Activated CD8-positive, alpha-beta memory T cell treated with anti-CD3 and anti-CD28 coated beads, Interleukin-2, amount 50 U/mL, for 48 hours (primary cell): ENCODE results near the gene DNAH2.
"Not testable (repeated sequence)": the region's sequence is repeated elsewhere in the genome, so short reads cannot be mapped to it uniquely, and the experiment has no call there.

Experiments used
- DNase-seq: peaks from one replicate; pipeline ENCODE4 v3.0.0-alpha.2; 2020

The DNAH2 gene

DNA sequence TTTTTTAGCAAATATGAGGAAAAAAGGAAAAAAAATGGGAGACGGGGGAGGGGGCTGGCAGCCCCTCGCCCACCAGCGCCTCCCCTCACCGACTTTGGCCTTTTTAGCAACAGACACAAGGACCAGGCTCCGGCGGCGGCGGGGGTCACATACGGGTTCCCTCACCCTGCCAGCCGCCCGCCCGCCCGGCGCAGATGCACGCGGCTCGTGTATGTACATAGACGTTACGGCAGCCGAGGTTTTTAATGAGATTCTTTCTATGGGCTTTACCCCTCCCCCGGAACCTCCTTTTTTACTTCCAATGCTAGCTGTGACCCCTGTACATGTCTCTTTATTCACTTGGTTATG lies 136.1 kb downstream of the DNAH2 start:
- DNase-seq: no peak

DNA sequence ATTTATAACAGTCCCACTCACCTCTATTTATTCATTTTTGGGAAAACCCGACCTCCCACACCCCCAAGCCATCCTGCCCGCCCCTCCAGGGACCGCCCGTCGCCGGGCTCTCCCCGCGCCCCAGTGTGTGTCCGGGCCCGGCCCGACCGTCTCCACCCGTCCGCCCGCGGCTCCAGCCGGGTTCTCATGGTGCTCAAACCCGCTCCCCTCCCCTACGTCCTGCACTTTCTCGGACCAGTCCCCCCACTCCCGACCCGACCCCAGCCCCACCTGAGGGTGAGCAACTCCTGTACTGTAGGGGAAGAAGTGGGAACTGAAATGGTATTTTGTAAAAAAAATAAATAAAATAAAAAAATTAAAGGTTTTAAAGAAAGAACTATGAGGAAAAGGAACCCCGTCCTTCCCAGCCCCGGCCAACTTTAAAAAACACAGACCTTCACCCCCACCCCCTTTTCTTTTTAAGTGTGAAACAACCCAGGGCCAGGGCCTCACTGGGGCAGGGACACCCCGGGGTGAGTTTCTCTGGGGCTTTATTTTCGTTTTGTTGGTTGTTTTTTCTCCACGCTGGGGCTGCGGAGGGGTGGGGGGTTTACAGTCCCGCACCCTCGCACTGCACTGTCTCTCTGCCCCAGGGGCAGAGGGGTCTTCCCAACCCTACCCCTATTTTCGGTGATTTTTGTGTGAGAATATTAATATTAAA lies 136.7 kb downstream of the DNAH2 start:
- no peak for DNase-seq

DNA sequence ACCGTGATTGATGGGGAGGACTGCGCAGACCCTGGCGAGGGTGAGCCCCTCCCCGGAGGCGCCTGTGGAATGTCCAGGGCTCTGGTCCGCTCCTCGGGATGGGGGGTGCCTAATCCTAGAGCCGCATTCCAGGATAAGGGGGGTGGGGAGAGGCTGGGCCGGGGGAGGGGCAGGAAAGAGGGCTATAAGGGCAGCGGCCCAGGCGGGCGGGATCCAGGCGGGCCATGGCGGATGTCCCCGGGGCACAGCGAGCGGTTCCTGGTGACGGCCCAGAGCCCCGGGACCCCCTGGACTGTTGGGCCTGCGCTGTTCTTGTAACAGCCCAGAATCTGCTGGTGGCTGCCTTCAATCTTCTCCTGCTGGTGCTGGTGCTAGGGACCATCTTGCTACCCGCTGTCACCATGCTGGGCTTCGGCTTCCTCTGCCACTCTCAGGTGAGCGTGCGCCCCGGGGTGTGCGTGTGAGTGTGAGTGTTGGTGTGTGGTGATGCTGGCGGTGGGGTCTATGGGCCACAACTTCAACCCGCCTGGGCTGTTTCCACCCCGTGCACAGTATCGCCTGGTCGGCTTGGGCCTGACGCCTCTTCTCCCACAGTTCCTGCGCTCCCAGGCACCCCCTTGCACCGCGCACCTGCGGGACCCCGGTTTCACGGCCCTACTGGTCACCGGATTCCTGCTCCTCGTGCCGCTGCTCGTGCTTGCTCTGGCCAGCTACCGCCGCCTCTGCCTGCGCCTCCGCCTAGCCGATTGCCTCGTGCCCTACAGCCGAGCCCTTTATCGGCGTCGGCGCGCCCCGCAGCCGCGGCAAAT lies 137.5 kb downstream of the DNAH2 start, which contains the start of gene TMEM88:
TMEM88 (plus strand) TSS at position 216 of the 809 bp plus-strand sequence; CDS start at position 225, 9 bp downstream.
- no peak for DNase-seq

DNA sequence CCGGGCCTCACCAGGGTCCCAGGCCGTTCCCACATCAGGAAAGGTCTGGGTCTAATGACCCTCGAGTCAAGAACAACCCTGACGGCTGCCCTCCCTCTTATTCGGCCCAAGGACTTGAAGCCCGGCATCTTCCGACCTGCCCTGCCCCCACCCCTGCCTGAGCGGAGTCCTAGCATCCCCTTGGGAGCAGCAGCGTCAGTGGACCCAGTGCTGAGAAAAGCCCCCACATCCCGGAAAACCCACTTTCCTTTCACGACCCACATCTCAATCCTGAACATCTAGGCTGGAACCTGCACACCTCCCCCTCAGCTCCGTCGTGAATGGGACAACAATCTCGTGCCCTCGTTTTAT lies 138.1 kb downstream of the DNAH2 start:
- peak; percentile 54 for DNase-seq

DNA sequence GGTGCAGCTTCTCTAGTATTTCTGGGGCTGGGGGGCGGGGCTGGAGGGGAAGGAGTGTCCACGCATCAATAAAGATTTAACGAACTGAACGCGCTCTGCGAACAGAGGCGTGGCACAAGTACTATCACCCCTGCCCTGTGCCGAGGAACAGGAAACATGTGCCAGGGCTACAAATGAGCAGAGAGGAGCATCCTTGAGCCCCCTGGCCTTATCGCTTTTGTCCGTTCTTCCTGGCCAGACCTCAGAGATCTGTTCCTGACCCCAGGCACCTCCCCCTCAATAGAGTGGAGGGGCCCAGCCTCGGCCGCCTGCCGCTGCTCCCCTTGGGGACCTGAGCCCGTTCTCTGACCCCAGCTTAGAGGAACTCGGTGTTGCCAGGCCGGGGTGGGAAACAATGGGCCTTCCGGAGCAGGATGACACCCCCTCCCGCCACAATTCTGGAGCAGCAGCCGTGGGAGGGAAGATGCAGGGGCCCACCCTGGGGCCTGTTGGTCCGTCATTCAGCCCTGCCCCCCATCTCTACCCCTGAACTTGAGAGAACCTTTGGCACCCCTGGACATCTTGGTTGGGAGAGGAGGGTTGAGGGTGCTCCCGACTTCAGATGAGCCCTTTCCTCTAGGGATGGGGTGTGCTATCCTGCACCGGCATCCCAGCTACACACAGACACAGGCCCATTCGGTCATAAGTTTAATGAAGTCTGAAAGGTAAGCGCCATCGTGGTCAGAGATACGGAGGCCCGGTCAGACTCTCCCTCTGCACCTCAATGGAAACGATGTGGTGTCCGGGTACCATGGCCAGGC lies 138.7 kb downstream of the DNAH2 start:
- DNase-seq: peak; percentile 62

DNA sequence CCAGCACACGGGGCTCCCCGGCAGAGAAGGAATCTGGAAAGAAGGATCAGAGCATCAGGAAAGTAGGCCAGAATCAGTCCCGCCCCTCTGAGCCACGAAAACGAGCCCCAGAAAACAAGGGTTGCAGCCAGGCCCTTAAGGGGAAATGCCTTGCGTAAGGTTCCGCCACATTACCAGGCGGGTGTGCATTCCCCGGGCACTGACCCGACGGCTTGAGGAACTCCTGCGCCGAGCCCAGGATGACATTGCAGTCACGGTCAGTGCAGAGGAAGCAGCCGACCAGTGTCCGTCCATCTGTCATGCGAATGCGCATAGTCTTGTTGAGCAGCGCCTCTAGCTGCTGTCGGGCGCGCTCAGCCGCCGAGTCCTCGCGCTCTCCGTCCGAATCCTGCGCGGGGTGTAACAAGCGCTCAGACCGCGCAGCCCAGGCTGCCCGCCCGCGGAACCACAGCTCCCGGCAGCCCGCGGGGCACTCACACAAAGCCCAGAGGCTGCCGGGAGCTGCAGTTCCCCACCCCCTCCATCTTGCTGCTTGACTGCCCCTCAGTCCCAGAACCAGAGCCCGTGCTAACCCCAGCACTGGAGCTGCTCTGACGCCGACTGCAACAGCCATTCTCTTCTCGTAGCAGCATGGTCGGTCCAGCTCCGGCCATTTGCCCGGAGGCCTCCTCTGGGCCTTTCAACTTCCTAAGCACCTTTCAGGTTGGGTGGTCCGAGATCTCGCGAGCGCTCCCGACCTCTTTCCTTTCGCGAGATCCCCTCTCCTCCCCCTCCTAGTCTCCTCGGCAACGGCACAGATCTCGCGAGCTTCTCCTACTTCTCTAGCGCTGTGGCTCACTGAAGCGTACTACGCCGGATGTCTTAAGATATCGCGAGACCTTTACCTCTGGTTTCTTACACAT lies 139.5 kb downstream of the DNAH2 start, which contains the start of gene NAA38:
NAA38 (minus strand) TSS at position 749 of the 902 bp plus-strand sequence; CDS start at position 653, 96 bp downstream.
- DNase-seq: peak; percentile 93

DNA sequence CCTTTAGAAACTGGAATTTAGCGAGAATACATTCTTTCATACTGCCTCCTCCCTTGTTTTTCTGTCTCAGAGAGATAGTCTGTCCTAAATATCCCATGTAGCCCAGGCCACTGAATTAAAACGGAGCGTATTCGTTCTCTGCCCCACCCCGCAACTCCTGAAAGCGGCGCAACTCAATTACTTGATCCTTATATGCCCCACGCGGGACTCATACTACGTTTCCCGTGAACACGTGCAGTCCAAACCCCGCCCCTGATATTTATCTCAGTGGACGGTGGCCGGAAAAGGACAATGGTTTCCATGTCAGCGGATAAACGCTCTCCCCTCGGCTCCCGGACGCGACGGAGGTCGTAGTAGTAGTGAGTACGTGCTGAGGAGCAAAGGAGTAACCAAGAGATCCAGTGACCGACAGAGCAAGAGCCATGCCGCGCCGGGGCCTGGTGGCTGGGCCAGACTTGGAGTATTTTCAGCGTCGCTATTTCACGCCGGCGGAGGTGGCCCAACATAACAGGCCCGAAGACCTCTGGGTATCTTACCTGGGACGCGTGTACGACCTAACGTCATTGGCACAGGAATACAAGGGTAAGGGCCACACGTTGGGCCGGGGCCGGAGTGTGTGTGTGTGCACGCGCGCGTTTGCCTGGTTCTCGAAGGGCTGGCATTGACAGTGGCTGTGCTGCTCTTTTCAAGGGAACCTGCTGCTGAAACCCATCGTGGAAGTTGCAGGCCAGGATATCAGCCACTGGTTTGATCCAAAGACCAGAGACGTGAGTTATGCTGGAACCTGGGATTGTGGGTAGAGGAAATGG lies 140.4 kb downstream of the DNAH2 start, which contains the start of gene CYB5D1:
CYB5D1 (plus strand) TSS at position 291 of the 809 bp plus-strand sequence; CDS start at position 423, 132 bp downstream.
- peak; percentile 90 for DNase-seq

DNA sequence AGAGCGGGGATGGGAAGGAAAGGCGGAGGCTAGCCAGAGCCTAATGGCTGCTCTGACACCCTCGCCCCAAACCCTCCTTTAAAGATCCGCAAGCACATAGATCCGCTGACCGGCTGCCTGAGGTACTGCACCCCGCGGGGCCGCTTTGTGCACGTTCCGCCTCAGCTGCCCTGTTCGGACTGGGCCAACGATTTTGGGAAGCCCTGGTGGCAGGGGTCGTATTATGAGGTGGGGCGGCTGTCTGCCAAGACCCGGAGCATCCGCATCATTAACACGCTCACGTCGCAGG lies 140.9 kb downstream of the DNAH2 start:
- DNase-seq: peak; percentile 69

DNA sequence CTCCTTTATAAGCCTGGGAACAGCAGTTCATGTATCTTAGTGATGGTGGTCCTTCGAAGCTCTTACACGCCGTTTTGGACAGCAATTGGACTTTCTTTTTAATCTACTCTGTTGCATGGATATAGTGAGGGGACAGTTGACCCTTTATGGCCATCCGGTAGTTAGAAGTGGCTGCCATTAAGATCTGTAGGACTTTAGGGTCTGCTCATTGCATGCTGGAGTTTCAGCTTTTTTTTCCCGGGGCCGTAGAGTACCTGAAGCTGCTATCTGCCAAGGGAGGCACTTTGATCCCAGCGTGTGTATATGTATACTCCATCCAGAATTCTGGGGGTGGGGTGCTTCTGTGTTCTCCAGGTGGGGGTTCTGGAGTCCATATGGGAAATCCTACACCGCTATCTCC lies 141.5 kb downstream of the DNAH2 start:
- no peak for DNase-seq

DNA sequence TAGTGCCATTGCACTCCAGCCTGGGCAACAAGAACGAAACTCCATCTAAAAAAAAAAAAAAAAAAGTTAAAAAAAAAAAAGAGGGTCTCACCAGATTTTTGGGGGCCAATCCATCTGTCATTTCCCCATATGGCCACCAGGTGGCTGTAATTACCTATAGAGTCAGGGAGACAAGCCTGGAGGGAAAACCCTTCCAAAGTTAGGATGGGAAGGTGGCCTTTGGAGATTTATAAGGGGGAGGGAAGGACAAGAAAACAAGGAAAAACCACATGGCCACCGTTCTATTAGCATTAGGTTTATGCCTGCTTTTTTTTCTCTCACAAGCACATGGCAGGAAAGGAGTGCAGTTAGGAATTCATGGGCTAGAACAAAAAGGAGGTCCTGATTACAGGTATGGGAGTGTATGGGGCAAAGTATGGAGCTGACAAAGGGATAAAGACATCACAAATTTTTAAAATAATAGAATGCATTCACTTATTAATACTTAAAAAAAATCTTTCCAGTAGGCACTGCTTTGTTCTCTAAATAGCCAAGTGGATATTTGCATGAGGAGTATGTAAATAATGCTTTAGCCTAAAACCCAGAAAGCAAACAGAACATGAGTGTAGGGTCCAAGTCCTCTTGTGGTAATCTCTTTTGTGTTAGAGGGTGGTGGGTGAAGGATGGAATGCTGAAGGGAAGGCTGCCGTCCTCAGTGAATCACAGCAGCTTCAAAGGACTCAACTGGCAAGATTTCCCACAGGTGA lies 145.3 kb downstream of the DNAH2 start:
- no peak for DNase-seq

DNA sequence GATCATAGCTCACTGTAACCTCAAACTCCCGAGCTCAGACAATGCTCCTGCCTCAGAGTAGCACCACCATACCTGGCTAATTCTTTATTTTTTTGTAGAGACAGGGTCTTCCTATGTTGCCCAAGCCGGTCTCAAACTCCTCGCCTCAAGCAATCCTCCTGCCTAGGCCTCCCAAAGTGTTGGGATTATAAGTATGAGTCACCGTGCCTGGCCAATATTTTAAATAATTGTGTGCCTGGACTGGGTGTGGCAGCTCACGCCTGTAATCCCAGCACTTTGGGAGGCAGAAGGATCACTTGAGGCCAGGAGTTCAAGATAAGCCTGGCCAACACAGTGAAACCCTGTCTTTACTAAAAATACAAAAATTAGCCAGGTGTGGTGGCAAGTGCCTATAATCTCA lies 146.8 kb downstream of the DNAH2 start:
- not testable (repeated sequence) for DNase-seq

DNA sequence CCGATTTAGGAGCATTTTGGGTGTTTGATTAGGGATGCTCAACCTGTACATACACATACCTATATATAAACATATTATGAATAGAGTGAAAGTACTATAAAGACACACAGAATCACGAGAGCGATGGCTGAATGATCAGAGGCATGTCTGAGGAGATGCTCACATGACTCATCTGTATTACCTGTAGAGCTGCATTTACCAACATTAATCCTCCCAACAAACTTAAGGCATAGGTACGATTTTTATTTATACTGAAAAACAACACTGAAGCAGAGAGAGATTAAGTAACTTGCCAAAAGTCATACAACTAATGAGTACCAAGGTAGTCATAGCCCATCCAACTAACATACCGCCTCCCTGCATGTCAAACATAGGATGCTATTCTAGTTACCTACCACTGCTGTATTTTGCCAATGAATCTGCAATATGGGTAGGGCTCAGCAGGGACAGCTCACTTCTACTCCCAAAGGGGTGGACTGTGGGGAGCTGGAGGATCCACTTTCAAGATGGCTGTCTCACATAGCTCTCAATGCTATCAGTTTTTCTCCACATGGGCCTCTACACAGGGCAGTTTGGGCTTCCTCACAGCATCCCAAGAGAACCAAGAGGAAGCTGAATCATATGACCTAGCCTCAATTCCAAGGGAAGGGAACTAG lies 147.6 kb downstream of the DNAH2 start:
- no peak for DNase-seq

DNA sequence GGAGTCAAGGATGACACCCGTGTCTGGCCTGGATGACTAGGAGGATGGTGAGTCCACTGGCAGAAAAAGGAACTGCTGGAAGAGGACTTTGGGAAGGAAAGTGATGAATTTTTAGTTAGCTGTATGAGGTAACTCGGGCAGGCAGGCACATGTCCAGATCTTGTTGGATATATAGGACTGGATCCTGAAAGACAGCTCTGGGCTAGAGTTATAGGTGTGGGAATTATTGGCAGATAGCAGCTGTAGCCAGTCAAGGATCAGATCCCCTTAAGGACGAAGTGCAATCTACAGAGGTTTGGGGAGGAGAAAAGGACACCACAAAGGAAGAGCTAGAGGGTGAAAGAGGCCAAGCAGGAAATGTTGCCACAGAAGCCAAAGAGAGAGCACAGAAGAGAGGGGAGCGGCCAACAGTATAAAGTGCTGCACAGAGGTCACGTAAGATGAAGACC lies 150.4 kb downstream of the DNAH2 start:
- DNase-seq: no peak

DNA sequence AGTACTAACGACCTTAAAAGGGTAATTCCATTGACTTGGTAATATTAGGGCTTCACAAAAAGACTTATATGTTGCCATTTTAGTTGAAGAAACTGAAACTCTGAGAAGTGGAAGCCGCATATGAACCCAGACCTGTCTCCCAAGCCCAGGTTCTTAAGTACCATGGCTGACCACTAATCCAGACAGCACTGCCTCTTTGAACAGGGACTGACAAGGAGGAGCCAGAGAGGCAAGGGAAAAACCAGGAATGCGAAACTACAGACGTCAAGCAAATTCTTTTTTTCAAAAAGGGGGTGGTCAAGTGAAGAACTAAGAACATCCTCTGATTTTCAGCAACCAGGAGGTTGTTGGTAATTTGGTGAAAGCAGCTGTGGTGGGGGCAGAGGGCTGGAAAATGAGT lies 155.5 kb downstream of the DNAH2 start:
- no peak for DNase-seq

DNA sequence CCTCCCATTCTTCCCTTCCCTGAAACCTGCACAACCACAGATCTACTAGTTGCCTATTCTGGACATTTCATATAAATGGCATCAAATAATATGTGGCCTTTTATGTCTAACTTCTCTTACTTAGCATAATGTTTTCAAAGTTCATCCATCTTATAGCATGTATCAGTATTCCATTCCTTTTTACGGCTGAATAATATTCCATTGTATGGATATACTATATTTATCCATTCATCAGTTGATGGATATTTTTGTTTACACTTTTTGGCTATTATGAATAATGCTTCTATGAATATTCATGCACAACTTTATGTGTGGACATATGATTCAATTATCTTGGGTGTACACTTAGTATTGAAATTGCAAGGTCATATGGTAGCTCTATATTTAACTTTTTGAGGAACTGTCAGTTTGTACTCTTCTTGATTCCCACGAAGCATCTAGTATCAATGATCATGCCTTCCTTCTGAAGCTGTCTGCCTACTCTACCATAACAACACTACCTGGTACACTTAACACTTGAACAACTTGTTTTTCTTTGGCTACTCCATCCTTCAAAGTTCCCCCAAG lies 158.3 kb downstream of the DNAH2 start:
- DNase-seq: no peak

DNA sequence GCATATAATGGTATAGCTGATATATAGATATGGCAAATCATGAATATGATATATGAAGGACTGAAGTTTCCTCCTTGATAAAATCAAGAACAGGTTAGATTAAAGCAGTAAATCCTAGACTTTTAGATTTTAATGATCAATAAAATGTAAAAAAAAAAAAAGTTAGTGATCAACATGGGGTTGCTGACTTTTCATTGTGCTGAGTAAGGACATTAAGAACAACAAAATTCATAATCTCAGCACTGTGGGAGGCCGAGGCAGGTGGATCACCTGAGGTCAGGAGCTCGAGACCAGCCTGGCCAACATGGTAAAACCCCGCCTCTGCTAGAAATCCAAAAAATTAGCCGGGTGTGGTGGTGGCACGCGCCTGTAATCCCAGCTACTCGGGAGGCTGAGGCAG lies 160.7 kb downstream of the DNAH2 start:
- DNase-seq: no peak

DNA sequence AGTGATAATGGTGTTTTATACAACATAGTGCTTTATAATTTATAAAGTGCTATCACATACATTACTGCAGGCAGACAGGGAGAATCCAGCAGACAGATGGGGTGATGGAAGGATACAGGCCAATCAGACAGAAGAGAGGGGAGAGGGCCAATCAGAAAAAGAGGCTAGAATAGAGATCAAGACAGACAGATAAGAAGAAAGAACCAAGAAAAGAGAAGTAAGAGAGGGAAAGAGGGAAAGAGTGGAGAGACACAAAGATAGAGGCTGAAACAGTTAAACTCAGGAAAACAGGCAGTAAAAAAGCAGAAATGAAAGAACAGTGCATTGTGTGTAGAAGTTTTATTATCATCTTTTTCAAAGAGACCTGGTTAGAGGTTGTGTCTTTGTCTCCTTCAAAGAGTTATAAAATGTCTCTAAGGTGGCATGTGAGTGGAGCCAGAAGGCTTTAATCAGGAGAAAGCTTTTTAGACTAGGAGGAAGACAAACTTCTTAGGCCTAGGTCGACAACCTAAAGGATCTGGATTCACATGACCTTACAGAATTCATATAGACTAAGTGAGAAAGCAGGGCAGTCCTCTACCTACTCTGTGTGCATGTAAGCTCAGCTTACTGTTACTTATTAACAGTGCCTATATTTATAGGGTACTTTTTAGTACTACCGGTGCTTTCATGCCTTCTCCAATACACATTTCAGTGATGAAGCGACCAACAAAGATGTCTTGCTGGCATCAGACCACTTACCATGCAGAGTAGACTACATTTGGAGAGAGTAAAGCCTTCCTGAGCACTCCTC lies 162.7 kb downstream of the DNAH2 start:
- no peak for DNase-seq

DNA sequence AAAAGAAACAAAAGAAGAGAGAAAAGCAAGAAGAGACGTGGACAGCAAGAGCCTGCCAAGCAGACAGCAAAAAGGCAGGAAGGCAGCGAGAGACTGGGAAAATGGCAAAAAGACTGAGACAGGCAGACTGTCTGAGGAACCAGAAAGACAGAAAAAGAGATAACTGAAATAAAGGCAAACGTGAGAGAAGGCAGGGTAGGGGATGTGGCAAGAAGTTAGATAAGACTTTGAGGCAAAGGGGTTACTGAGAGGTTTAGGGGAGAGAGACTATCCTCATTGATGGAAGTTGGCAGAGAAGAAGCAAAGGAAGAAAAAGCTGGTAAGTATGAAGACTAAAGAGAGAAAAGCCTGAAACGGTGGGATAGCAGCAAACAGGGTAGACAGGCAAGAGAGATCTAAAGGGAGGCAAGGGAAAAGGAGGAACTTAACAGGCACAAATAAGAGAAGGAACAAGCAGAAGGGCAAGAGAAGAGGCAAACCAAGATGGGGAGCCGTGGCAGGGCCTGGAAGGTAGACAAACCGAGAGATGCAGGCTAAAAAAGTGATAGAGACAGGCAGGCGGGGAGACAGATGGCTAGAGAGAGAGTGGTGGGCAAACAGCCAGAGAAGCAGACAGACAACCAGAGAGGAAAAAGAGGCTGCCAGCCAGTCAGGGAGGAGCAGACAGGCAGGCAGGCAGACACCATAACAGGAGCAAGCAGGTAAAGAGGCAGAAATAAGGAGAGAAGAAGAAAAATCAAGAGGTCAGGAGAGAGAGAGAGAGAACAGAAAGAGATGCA lies 163.9 kb downstream of the DNAH2 start:
- DNase-seq: no peak
